T-helper 2 cell (primary cell): Measurements from ENCODE around the gene PSENEN.

Experiments
- DNase-seq, 5 experiments: peaks; one replicate each; pipeline versions ENCODE4 v3.0.0 to v3.0.0-alpha.2; 2012 to 2022
- total RNA-seq, 2 donors: gene quantifications; one replicate each; lab custom pipeline; 2026; lab: John Stamatoyannopoulos, UW

The PSENEN gene
- total RNA-seq = 2.8 to 4.4 reads per million in 2 donors

GRCh38 chr19:35745328-35746086 is at the start of gene PSENEN, which contains the start of gene U2AF1L4:
TSS of gene PSENEN (plus strand) at chr19:35745651. CDS start at chr19:35745931, 280 bp downstream.
TSS of gene U2AF1L4 (minus strand) at chr19:35745418. CDS start at chr19:35745391, 27 bp downstream.
- DNase-seq = peak; percentile 88 to 99 (median 95)

- no peak for DNase-seq
These were observed 49.5 kb upstream of the PSENEN start for GRCh38 chr19:35695895-35696422.

GRCh38 chr19:35696835-35697234 is 48.6 kb upstream of the PSENEN start:
- no peak for DNase-seq

GRCh38 chr19:35702223-35703012 is 43.0 kb upstream of the PSENEN start:
- DNase-seq = peak; percentile 76 to 99 (median 86)

- no peak for DNase-seq
These were observed 42.1 kb upstream of the PSENEN start for GRCh38 chr19:35703343-35703742.

GRCh38 chr19:35704218-35704617 is 41.2 kb upstream of the PSENEN start, which contains the start of gene ZBTB32:
TSS of gene ZBTB32 (plus strand) at chr19:35704558. CDS start at chr19:35714627, 10,069 bp downstream.
- DNase-seq = no peak

- no peak for DNase-seq
These were observed 37.1 kb upstream of the PSENEN start for GRCh38 chr19:35708391-35708790.

- DNase-seq = peak in 2 of 5 experiments; percentile 47 to 88
These were observed 34.4 kb upstream of the PSENEN start for GRCh38 chr19:35710784-35711723.

- DNase-seq = peak in 4 of 5 experiments; percentile 37 to 96 (median 48)
These were observed 32.6 kb upstream of the PSENEN start for GRCh38 chr19:35712567-35713505.

GRCh38 chr19:35713506-35713850 is 32.0 kb upstream of the PSENEN start:
- no peak for DNase-seq

- no peak for DNase-seq
These were observed 31.5 kb upstream of the PSENEN start for GRCh38 chr19:35713904-35714495.

GRCh38 chr19:35714601-35715354 is 30.7 kb upstream of the PSENEN start:
- peak in 1 of 5 experiments; percentile 59 for DNase-seq

GRCh38 chr19:35715355-35715809 is 30.1 kb upstream of the PSENEN start:
- DNase-seq = no peak

GRCh38 chr19:35715981-35716800 is 29.3 kb upstream of the PSENEN start:
- peak in 1 of 5 experiments; percentile 35 for DNase-seq

- DNase-seq = peak; percentile 92 to 99 (median 97)
These were observed 28.4 kb upstream of the PSENEN start for GRCh38 chr19:35716801-35717664.

- DNase-seq = no peak
These were observed 27.6 kb upstream of the PSENEN start, which contains the start of gene KMT2B for GRCh38 chr19:35717665-35718344. TSS of gene KMT2B (plus strand) at chr19:35718003. CDS start at chr19:35718019, 16 bp downstream.
